ENCODE data around the gene S100A3. TPM values are rescaled to one million over a fixed set of nuclear protein-coding genes. Genes with fewer than 3 reads are reported as not detected.

The S100A3 gene
- total RNA-seq, 4 donors from 2014 or later: 1.1 to 2.7 TPM; not detected in 2

DNA sequence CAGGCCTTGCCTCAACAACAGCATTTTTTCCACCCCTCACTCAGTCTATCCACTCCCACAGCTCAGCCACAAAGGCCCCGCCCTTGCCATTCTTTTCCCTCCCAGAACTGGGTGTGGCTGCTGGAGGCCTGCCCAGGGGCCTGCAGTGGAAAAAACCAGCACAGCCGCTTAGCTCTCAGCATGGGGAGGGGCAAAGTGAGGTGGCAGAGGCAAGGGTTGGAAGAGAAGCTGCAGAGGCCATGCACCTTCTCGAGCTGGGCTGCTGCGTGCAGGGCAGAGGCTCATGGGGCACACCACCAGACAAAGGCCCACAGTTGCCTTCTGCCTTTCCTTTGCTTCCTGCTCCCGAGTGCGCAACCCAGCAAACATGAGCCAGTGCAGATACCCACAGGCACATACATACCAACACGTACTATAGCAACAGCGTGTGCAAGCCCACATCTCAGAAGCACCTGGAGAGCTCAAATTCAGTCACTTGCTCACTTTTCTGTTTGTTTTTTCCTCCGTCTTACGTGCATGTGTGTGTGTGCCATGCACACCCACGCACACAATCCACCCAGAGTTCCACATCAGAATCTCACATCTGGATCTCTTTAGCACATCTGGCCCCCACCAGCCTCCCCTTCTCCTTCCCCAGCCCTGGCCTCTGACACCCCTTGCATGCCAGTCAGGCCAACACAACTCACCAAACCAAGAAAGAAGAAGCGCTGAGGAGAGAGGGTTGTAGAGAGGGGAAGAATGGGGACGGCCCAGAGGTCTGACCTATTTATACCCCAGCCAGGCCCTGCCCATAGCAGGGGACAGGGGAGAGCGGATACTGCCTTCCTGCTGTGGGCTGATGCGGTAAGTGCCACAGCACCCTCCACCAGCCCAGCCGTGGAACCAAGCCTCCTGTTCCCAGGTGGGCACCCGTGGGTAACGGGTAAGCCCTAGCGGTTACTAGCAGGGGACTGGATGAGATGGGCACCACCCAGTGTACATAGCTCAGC lies 3.7 kb downstream of the S100A3 start, which contains the start of gene S100A4:
Gene S100A4 (minus strand): TSS at position 740 of the 989 bp plus-strand sequence. CDS start 1,012 bp downstream, outside the sequence.
- no peaks in the 10 kb centered on the region for H3K9me3 ChIP-seq
- DNase-seq (ENCODE audit: low spot score in 2 of 2): peak; percentile 93 to 94
- peaks cover 0 to 100% (median 69%) of the 10 kb centered on the region in 4 donors for H3K4me1 ChIP-seq
- H3K27me3 ChIP-seq: no peaks in the 10 kb centered on the region
- H3K27ac ChIP-seq: peak within 1 kb of the TSS; percentile 63 to 97 (median 82)
- no peaks in the 10 kb centered on the region for H3K36me3 ChIP-seq
- TF ChIP-seq POLR2A (IDR thresholded peaks at IDR 0.05) (peak; percentile 21 to 69), EP300 (IDR thresholded peaks at IDR 0.05) (peak; percentile 85), CTCF (IDR thresholded peaks at IDR 0.05) (no peak)
- WGBS, 2 donors: 22 to 23% methylated on average over 17 to 19 of the region's 19 CpGs
- H3K4me3 ChIP-seq: peak within 1 kb of the TSS; percentile 21 to 47 (median 40)

GRCh38 chr1:153544453-153545066 lies 4.5 kb downstream of the S100A3 start:
- WGBS, 2 donors: 12 to 27% methylated on average over 6 to 8 of the region's 10 CpGs

DNA sequence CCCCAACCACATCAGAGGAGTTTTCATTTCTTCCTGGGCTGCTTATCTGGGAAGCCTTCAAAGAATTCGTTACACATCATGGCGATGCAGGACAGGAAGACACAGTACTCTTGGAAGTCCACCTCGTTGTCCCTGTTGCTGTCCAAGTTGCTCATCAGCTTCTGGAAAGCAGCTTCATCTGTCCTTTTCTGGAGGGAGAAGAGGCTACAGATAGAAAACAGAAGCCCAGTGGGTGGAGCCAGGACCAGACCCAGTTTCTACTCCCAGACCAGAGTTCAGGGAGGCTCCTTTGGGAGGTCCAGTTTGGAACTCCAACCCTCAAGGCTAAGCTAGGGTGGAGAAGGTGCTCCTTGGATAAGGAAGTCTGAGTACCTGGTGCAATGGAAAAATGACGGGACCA lies 5.3 kb downstream of the S100A3 start:
- no peaks in the 10 kb centered on the region for H3K27me3 ChIP-seq
- H3K36me3 ChIP-seq: no peaks in the 10 kb centered on the region
- no peak for DNase-seq (ENCODE audit: low spot score in 2 of 2)
- peak overlapping the region; percentile 63 to 97 (median 82) for H3K27ac ChIP-seq
- no peak for TF ChIP-seq CTCF (IDR thresholded peaks at IDR 0.05)
- TF ChIP-seq EP300 (IDR thresholded peaks at IDR 0.05): no peak
- TF ChIP-seq POLR2A (IDR thresholded peaks at IDR 0.05): no peak
- WGBS, 2 donors: 78 to 89% methylated on average over 4 of the region's 4 CpGs
- H3K9me3 ChIP-seq: no peaks in the 10 kb centered on the region
- H3K4me3 ChIP-seq: peak overlapping the region in 3 of 4 donors; percentile 21 to 47 (median 34)
- H3K4me1 ChIP-seq: peaks cover 0 to 88% (median 59%) of the 10 kb centered on the region in 4 donors

More at GRCh38 chr1:153544453-153545066, 4.5 kb downstream of the S100A3 start:
- Histone ChIP-seq H3K27me3 (no peaks in the 10 kb centered on the region), H3K36me3 (no peaks in the 10 kb centered on the region), H3K9me3 (no peaks in the 10 kb centered on the region), H3K27ac (peak overlapping the region; percentile 63 to 97 (median 82)), H3K4me3 (peak overlapping the region; percentile 21 to 47 (median 40)), H3K4me1 (peaks cover 0 to 96% (median 67%) of the 10 kb centered on the region in 4 donors)
- no peak for DNase-seq (ENCODE audit: low spot score in 2 of 2)
- TF ChIP-seq EP300 (IDR thresholded peaks at IDR 0.05): no peak

DNA sequence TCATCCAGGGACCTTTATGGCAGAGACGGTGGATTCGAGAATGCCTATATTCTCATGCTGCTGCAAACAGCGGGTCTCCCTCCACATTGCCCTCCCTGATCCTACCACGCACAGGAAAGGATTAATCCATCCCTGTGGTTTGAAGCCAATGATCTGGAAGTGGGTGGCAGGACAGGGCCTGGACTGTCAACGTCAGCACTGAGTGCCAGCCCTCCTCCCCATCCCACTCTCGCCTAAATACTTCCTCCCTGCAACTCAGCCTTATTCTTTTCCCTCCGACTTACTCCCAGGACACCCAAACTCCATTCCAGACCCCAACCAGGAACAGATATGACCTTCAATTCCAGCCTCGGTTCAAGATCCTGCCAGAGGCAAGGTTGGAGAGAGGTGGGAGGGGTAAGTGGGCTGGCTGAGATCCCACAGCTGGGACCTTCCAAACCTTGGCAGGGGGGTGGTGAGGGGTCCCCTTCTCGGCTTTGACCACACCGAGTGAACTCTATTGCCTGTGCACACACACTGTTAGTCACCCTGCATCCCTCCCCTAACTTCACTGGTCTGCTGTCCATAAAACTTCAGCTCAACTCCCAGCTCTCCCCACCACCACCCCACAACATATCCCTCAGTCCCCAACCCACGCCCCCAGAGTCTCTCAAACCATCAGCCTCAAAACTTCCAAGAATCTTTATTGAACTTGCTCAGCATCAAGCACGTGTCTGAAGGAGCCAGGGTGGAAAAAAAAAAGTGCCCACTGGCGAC lies 5.9 kb downstream of the S100A3 start:
- 51 to 54% methylated on average over 13 of the region's 13 CpGs for WGBS, 2 donors
- no peak for DNase-seq (ENCODE audit: low spot score in 2 of 2)

More for the DNA sequence above, 5.9 kb downstream of the S100A3 start:
- Histone ChIP-seq H3K4me3 (no peak overlapping the region), H3K4me1 (peaks cover 0 to 82% (median 55%) of the 10 kb centered on the region in 4 donors), H3K9me3 (no peaks in the 10 kb centered on the region), H3K27ac (peak overlapping the region; percentile 63 to 97 (median 82)), H3K36me3 (no peaks in the 10 kb centered on the region), H3K27me3 (no peaks in the 10 kb centered on the region)
- no peak for TF ChIP-seq POLR2A (IDR thresholded peaks at IDR 0.05)
- no peak for TF ChIP-seq CTCF (IDR thresholded peaks at IDR 0.05)
- no peak for TF ChIP-seq EP300 (IDR thresholded peaks at IDR 0.05)

All from tibial nerve (tissue), 4 donors.